Dermis microvascular lymphatic vessel endothelial cell (primary cell): ENCODE measurements around the gene LRRK1. TPM values are rescaled to one million over a fixed set of nuclear protein-coding genes. Genes with fewer than 3 reads are reported as not detected.

ENCODE experiments used
- DNase-seq, 2 donors: peaks; one replicate each; pipeline versions ENCODE4 v3.0.0 to v3.0.0-alpha.2; 2010; ENCODE audit warnings: low read depth in 2 of 2
- total RNA-seq: library from RNA; depleted of rRNA; stranded (reverse); fragments of >200 nt; gene quantifications from 2 replicates; pipeline ENCODE4 v1.2.1, GENCODE V29; 2014

Gene LRRK1
- total RNA-seq, 1 donor from 2014 or later = 5.9 TPM

DNA sequence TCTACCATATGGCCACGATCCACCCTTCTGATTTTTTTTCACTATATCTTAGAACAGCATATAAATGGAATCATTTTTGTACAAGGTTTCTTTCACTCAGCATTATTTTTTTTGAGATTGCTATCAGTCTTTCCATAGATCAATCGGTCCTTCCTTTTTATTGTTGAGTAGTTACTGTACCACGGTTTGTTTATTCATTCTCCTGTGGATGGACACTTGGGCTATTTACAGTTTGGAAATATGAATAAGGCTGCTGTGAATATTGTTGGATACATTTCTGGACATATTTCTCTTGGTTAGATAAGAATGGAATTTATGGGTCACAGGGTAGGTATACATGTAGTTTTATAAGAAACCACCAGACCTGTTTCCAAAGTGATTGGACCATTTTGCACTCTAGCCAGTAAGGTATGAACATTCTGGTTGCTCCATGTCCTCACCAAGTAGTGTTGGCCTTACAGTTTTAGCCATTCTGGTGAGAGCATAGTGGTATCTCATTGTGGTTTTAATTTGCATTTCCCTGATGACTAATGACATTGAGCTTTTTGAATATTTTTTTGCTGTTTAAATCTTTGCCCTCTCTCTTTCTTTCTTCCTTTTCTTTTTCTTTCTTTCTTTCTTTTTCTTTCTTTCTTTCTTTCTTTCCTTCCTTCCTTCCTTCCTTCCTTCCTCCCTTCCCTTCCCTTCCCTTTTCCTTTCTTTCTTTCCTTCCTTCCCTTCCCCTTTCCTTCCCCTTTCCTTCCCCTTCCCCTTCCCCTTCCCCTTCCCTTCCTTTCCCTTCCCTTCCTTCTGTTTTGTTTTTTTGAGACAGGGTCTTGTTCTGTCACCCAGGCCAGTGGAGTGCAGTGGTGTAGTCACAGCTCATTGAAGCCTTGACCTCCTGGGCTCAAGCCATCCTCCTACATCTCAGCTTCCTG, 49.2 kb downstream of the LRRK1 start:
- DNase-seq = no peak

DNA sequence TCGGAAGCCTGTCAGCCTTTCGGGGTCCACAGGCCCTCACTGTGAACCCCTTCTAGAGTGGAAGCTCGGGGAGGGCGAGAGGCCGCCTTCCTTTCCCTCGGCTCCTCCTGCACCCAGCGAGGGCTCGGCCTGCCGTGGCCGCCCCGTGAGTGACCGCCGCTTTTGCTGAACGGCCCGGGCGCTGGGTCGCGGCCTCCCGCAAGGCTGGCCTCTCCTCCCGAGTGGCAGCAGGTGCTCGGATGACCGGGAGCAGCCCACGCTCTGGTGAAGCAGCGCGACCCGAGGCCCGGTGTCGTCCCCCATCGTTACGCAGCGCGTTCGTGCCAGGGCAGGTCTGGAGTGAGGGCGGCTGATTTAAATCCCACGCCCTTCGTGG, 53.8 kb downstream of the LRRK1 start:
- DNase-seq = no peak

DNA sequence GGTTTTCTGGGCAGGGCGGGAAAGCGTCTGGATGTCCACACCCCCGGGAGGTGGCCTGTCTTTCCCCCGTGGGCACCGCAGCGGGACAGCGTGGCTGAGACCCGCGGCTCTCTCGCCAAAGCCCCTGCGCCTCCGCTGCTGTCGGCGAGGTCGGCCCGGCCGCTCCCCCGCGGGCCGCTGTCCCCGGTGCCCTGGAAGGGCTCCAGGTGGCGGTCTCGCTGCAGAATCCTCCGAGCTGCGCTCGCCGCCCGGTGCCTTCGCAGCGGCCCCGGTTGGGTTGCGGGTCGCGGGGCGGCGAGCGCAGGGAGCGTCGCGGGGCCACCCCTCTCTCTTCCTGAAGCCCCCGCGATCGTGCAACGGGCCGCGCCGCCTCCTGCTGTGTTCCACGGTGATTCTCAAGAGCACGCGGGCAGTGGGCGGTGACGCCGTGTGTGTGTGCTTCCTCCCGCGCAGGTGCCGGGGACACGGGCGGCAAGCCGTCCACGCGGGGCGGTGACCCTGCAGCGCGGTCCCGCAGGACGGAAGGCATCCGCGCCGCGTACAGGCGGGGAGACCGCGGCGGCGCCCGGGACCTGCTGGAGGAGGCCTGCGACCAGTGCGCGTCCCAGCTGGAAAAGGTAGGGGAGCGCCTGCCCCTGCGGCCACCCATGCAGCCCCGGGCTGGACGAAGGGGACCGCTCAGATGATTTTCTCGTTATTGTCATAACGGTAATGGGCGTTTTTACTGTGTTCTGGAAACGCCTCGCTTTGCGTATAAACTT, 54.4 kb downstream of the LRRK1 start:
- DNase-seq = peak in 1 of 2 donors; percentile 35

DNA sequence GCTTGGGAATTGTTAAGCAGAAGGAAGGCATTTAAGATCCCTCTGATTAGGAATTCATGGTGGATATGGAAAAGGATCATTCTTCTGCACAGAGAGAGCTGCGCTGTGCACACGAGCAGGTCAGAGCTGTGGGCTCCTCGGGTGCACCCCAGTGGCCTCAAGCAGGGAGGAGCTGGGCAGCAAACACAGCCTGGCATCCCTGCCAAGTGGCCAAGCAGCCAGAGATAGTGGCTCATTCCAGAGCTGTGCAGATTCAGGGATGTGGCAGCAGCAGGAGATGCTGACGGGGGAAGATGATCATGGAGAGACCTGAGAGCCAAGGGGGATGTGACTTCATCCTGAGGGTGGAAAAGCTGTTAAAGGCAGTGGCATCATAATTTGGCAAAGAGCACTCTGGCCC, 55.9 kb downstream of the LRRK1 start:
- DNase-seq = no peak

DNA sequence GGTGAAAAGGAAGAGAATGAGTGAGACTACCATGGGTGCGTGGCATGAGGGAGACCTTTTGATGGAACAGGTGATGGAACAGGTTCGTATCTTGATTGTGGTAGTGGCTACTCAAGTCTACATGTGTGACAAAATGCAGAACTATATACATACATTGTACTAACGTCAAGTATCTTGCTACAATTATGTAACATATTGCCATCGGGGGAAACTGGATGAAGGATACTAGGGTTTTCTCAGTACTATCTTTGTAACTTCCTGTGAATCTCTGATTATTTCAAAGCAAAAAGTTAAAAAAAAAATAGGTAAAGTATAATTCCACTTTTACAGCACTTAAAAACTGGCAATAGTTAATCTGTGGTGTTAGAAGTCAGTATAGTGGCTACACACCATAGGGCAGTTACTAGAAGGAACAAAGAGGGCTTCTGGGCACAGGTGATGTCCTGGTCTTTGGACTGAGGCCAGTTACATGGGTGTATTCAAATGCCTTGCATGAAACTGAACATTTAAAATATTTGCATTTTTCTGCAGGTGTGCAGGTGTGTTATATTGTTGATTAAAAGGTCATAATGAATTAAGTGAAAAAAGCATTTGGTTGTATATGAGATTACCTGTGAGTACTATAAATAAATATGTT, 61.4 kb downstream of the LRRK1 start:
- DNase-seq = no peak

DNA sequence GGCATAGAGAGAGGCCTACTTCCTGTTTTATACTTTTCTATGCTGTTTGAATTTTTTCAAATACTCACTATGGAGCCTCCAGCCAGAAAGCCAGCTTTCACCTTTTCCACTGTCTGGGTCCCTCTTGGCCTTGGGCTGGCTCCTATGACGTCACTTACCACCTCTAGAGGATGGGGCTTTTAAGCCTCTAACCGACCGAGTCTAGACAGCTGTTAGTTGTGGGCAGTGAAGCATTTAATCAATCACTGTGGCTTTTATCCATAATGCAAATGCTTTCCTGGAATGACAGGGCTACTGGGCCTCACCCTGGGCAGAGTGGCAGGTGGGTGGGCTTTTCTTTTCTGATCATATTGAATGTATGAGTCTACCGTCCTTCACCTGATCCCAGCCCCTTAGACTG, 61.9 kb downstream of the LRRK1 start:
- DNase-seq = no peak

DNA sequence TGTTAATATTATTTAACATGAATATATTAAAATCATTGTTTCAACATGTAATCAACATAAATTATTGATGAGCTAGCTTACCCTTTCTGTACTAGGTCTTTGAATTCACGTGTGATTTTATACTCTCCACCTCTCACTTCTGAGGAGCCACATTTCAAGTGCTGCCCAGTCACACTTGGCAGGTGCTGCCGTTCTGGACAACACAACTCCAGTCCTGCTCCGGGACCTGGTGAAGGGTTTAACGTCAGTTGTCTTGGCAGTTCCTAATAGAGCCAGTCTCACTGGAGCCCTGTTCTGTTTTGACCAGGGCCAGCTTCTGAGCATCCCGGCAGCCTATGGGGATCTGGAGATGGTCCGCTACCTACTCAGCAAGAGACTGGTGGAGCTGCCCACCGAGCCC, 64.1 kb downstream of the LRRK1 start:
- DNase-seq = no peak

DNA sequence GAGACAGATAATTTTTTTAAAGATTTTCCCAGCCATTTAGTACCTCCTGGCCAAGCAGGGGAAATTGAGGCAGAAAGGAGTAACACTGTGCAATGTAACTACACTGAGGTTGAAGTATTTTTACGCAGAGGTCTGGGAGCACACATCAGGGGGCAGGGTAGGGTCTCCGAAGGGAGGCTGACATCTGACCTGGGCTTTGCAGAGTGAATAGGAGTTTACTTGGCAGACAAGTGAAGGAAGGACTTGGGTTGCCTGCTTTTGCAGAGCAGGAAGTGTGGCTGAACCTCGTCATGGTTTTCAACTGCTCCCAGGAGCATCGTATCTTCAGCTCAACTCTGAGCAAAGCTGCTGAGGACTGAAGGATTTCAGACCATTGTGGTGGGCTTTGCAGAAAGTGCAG, 66.2 kb downstream of the LRRK1 start:
- no peak for DNase-seq

DNA sequence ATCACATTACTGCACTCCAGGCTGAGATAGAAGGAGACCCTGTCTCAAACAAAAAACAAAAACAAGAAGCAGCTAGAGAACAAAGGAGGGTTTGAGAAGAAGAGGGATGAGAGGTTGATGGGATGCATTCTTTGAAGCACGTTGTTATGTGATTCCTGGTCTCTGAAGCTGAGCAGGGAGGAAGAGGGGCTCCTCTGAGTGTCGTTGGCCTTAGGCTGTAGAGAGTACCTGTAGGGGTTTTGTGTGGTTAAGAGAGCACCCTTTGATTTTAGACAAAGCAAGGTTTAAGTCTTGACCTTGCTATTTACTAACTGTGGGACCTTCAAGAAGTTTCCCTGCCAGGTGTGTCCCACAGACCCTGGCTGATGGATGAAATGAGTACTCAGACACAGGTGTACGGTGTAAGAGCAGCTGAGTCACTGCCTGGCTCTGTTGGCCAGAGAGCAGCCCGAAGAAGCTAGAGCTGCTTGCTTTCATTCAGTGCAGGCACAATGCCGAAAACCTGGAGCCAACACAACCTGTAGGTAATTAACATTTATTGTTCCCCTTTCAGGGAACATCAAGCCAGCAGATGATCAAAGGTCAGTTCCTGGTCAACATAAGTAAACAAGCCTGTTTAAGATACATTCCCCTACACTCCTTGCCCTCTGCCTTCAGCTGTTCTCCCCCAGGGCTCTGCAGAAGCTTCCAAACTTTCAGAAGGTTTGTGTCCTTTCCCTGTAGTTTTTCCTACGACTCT, 67.2 kb downstream of the LRRK1 start:
- no peak for DNase-seq

DNA sequence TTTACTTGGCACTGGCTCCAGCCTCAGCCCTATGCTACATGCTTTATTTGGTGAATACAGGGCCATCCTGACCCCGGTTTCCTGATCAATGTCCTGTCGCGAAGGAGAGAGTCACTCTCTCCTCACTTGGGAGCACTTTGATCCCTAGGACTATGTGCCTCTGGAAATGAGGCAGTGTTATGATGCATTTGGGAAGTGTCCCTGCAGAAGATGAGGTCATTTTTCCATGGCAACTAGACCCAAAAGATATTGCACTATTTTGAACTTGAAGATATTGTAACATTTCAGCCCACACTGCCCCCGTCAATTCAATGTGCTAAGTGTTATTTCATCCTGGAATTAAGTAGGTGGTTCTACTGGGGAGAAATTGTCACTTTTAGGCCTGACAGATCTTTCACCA, 68.0 kb downstream of the LRRK1 start:
- DNase-seq = no peak

DNA sequence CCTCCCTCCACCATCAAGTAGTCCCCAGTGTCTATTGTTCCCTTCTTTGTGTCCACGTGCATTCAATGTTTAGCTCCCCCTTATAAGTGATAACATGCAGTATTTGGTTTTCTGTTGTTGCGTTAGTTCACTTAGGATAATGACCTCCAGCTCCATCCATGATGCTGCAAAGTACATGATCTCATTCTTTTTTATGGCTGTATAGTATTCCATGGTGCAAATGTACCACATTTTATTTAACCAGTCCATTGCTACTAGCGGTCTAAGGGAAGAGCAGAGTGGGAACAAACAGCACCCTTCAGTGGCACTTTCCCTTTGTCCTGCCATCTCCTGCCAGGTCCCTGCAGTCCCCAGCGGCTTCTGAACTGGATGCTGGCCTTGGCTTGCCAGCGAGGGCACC, 69.1 kb downstream of the LRRK1 start:
- no peak for DNase-seq

DNA sequence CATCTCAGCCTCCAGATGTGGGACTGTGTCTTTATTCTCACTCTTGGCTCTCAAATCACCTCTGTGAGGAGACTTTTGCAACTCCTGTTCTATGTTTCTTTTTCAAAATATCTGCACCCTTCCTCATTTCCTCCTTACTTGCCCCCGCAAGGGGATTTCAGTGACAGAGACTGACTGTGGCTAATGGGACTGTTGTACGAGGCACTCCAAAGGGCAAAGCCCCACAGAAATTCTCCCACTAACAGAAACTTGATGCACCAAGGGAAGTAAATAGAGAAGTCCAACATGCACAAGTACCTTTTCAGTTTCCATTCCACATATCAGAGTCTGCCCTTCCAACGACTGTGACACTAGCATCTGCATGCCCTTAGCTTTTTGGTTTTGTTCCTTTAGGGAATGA, 69.7 kb downstream of the LRRK1 start:
- DNase-seq = no peak

DNA sequence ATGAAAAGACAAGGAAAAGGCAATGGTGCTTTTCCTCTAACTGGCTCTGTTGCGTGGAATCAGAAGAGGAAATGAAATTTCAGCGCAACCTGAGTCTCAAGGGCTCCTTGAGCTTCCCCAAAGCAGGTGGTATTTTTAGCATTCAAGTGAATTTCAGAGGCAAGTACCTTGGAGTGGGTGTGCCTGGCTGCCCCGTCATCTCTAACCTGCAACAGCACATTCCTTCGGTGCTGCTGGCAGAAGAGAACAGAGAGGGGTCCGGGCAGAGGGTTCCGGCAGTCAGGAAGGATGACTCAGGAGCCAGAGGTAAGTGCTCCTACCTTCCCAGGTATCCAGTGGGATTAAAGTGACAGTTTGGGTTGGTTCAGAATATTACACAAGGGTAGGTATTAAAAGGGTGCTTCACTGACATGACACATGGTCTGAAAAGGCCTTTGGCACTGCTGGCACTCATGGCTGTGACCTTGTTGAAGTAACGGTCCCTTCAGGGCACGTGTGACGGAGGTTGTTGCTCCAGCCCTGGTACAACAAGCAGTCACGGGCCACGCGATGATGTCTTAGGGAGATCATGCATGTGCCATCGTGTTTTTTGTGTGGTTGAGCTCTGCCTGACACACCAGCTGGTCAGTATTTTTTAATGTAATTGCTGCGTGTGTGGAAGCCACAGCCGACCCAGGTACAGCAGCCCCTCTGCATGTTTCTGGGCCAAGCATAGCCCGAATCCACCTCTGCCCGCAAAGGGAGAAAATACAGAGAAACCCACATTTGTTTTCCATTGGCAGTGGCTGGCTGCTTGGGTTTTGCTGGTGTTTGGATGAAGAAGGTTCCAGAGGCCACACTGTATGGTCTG, 75.7 kb downstream of the LRRK1 start:
- no peak for DNase-seq

DNA sequence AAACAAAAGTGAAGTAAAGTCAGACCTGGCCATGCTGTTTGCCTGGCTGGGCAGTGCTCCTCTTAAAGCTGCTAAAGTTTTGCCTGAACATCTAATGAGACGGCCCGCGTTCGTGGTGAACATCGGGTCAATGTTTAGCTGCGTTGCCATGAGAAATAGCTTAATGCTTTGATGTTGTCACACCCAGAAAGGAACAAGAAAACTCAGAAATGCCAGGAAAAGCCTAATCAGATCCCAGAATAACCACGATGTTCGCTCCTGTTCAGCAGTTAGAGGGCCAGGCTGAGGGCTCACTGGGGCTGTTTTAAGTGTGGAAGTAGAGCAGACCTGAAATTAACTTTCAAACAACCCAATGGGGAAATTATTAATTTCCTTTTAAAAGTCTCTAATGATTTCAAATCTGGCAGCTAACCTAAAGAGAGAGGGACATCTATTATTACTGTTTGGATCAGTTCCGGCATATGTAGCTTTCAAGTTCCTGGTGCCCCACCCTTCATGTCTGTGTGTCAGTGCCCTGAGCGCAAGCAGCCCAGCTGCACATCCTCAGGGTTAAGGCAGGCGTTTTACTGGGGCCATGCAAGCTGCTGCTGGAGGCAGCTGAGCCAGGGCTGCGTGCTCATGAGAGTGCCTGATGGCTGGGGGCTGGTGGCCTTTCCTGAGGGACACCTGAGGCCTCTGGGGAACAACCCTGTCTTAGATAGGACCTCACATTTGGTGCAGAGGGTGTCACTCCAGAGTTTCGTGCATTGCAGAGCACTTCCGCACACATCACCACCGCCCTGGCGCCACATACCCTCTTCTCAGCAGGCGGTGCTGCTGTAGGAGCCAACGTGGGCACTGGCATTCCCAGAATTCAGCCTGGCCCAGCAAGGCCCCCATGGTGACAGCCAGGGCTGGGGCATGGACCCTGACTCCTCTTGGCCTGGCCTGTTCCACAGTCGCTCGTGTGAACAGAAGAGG, 76.6 kb downstream of the LRRK1 start:
- no peak for DNase-seq

DNA sequence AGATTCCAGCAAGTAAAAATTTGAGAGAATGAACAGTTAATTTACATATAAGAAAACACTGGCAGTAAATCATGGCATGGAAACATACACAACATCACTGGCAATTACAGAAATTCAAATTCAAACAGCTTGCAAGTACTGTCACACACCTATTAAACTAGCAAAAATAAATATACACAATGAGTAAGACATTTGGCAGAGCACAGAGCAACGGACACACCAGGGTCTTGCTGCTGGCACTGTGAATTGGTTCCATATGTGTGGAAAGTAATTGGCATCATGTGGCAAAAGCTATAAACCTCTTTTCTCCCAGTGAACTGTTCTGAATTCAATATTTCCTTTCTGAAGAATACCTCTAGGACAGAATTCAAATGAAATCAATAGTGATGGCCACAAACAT, 78.3 kb downstream of the LRRK1 start:
- no peak for DNase-seq

DNA sequence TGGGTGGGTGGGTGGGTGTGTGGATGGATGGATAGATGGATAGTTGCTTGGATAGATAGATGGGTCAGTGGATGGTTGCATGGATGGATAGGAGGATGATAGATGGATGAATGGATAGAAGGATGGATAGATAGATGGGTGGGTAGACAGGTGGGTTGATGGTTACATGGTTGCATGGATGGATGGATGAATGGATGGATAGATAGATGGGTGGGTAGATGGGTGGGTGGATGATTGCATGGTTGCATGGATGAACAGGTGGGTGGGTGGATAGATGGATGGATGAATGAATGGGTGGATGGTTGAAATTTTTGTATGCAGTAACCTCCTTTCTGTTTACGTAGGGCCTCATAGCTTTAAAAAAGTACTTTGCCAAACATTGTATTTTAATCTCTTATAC, 79.5 kb downstream of the LRRK1 start:
- DNase-seq = no peak

DNA sequence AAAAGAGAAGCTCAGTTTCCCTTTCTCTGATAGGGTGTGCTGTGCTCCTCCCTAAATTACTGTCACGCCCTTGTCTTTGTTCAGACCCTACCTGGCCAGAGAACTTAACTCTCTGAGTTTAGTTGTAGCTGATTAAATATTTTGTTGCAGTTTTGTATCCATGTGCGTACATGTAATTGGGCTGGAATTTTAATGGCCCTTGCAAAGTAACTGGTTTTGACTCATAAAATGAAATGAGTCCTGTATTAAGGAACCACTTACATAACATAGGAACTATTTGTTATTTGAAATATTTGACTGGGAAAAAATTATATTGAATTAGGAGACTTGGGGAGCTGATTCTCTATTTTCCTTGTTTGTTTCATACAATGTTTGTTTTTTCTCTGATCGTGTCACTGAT, 80.2 kb downstream of the LRRK1 start:
- no peak for DNase-seq

DNA sequence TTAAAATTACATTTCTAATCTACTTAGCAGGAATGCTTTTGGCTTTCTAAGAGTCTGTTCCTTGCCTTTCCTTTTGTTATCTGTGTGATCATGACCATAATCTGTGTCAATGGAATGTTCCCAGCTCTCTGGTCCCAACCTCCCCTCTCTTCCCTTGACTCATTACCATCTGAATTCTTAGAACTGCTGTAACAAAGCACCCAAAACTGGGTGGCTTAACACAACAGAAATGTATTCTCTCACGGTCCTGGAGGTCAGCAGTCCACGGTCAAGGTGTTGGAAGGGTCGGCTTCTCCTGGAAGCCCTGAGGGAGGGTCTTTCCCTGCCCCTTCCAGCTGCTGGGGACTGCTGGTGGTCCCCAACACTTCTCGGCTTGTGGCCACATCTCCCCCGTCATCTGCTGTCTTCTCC, 81.1 kb downstream of the LRRK1 start:
- DNase-seq = no peak

DNA sequence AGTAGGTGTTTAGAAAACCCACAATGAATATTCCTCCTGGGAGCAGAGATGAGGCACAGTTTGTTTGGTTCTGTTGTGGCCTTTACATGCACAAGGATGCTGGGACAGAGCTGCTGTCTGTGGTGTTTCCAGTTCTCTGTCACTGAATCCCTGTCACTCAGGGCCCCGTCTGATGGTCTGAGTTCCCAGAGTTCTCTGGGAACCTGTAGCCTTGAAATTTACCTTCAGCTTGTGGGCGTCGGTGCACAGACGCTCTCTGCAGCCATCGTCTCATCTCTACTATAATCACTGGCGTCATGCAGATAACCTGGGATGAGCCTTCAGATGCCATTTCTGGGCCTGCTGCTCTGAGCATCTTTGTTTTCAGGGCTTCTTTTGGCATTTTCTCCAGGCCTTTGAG, 81.9 kb downstream of the LRRK1 start:
- DNase-seq = no peak

DNA sequence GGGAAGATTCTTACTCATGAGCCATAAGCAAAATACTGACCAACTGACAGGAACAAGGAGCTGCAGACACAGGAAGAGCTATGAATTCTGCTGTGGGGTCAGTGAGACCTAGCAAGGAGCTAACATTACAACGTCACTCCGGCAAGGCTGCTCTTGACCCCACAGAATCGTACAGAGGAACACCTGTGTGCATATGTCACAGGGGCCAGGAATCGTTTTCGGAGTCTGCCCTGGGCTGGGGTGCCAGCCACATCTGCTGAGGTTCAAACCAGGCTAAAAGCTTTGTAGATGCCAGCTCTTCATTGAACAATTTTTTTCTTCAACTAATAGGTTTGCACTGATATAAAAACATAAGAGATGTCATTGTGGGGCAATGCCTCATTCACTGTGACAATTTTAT, 82.6 kb downstream of the LRRK1 start:
- DNase-seq = no peak
